ENCODE data around the gene TERB1. TPM values are rescaled to one million over a fixed set of nuclear protein-coding genes. Genes with fewer than 3 reads are reported as not detected.

TERB1 gene
- total RNA-seq, 2 experiments from 2014 or later = 0.15 TPM; not detected in 1

DNA sequence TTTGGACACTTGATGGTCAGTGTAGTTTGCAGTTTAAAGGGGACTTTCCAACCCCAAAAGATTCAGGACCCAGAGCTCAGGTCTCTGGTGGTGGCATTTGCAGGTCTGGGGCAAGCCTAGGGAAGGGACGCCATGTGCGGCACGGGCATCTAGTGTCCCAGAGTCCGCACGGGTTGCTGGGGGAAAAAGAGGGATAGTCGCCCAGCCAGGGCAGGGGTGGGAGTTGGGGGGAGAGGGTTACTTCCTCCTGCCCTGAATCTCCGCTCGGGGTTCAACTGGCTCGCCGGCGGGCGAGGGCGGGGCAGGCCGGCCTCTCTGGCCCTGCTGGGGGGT lies 42.6 kb upstream of the TERB1 start:
- DNase-seq = no peak
- Mint-ChIP-seq H3K36me3 (ENCODE audit: low read depth) (no peaks in the 10 kb centered on the region), H3K9me3 (no peaks in the 10 kb centered on the region), H3K4me3 (no peak overlapping the region), H3K27ac (no peak overlapping the region), H3K4me1 (peaks cover 20% of the 10 kb centered on the region), H3K27me3 (peaks cover 46% of the 10 kb centered on the region)
- CTCF ChIA-PET = interaction anchor here (1.4 to 3.7 kb wide), 2 partner anchors 13 to 85 kb away, joined by 4 to 28 read pairs; partner anchors contain the start of gene NAE1
- POLR2A ChIA-PET = interaction anchor here (3.1 kb wide), 1 partner anchor 13 kb away, joined by 17 read pairs; the partner anchor contains the start of gene NAE1

DNA sequence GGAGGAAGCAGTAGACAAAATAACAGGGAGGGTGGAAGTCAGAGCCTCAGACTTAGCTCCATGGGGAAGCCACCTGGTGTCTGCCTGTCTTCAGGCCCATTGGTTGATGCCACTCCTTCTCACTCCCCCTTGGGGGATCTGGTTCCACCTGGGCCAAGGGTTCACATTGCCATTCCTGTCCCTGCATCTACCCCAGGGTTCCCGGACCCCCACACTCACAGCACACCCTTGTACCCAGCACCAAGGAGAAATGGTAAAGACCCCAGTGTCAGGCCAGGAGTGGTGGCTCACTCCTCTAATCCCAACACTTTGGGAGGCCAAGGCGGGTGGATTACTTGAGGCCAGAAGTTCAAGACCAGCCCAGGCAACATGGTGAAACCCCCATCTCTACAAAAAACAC lies 41.8 kb upstream of the TERB1 start:
- ChIA-PET CTCF (interaction anchor here (1.4 to 3.7 kb wide), 3 partner anchors 12 to 86 kb away, joined by 4 to 28 read pairs (median 11); partner anchors contain the start of gene NAE1), POLR2A (interaction anchor here (3.1 kb wide), 1 partner anchor 13 kb away, joined by 17 read pairs; the partner anchor contains the start of gene NAE1)
- H3K4me1 Mint-ChIP-seq = peaks cover 17% of the 10 kb centered on the region
- H3K36me3 Mint-ChIP-seq (ENCODE audit: low read depth) = no peaks in the 10 kb centered on the region
- no peak for DNase-seq
- no peaks in the 10 kb centered on the region for H3K9me3 Mint-ChIP-seq
- peaks cover 54% of the 10 kb centered on the region for H3K27me3 Mint-ChIP-seq
- no peak overlapping the region for H3K4me3 Mint-ChIP-seq
- no peak overlapping the region for H3K27ac Mint-ChIP-seq

DNA sequence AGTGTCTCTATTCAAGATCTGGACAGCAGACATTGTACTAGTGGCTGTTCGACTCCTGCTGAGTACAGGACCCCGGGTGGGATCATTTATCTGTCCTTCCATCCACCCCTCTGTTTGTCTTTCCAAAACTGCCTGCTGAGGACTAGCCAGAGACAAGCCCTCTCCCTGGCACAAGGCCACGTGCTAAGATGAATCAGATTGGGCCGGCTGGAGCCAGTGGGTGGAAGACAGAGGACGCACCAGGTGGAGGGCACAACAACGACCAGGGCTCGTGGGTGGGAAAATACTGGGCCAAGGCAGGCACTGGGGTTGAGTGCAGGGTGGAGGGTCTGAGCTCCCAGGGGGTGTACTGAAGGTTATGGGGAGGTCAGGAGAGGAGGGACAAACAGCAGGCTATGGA lies 41.4 kb upstream of the TERB1 start:
- ChIA-PET POLR2A (interaction anchor here (3.1 kb wide), 1 partner anchor 12 kb away, joined by 17 read pairs; the partner anchor contains the start of gene NAE1), CTCF (interaction anchor here (1.4 to 3.7 kb wide), 3 partner anchors 12 to 86 kb away, joined by 4 to 28 read pairs (median 11); partner anchors contain the start of gene NAE1)
- H3K36me3 Mint-ChIP-seq (ENCODE audit: low read depth) = no peaks in the 10 kb centered on the region
- H3K4me1 Mint-ChIP-seq = peaks cover 13% of the 10 kb centered on the region
- H3K4me3 Mint-ChIP-seq = no peak overlapping the region
- DNase-seq = no peak
- H3K9me3 Mint-ChIP-seq = no peaks in the 10 kb centered on the region
- no peak overlapping the region for H3K27ac Mint-ChIP-seq
- H3K27me3 Mint-ChIP-seq = peaks cover 56% of the 10 kb centered on the region

DNA sequence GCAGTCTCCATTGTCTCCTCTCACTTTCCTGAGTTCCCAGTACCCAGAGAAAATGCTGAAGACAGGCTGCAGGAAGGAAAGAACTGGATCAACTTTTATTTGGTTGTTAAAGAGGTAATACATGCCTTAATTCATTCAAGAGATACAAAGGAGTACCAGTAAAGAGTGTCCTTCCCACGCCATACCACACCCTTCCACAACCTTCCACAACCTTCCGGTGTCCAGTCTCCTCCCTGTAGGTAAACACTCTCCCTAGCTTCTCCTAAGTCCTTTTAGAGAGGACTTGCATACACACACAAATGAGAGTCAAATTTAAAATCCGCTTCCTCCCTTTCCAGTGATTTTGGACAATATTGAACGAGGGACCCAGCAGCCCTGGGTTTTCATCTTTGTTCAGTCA lies 40.0 kb upstream of the TERB1 start:
- Mint-ChIP-seq H3K27ac (no peak overlapping the region), H3K4me1 (peaks cover 6% of the 10 kb centered on the region), H3K4me3 (no peak overlapping the region), H3K36me3 (ENCODE audit: low read depth) (no peaks in the 10 kb centered on the region), H3K9me3 (no peaks in the 10 kb centered on the region), H3K27me3 (peaks cover 52% of the 10 kb centered on the region)
- POLR2A ChIA-PET = interaction anchor here (3.1 kb wide), 1 partner anchor 11 kb away, joined by 17 read pairs; the partner anchor contains the start of gene NAE1
- CTCF ChIA-PET = interaction anchor here (2.4 to 3.7 kb wide), 2 partner anchors 10 to 27 kb away, joined by 11 to 28 read pairs; partner anchors contain the start of gene NAE1
- DNase-seq = no peak

DNA sequence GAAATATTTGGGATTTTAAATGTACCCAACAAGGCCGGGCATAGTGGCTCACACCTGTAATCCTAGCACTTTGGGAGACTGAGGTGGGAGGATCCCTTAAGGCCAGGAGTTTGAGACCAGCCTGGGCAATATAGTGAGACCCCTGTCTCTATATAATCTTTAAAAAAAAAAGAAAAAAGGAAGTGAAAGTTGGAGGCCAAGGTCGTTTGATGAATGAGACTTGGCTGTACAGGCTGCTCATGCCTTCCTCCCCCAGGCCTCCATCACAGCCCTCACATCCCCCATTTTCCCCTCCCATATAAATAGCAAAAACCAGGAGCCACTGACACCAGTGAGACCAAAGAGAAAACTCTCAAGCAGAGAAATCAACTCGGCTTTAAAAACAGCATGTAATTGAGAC lies 39.5 kb upstream of the TERB1 start:
- Mint-ChIP-seq H3K27me3 (peaks cover 48% of the 10 kb centered on the region), H3K4me3 (no peak overlapping the region)
- CTCF ChIA-PET = interaction anchor here (3.7 kb wide), 1 partner anchor 10 kb away, joined by 28 read pairs; the partner anchor contains the start of gene NAE1

DNA sequence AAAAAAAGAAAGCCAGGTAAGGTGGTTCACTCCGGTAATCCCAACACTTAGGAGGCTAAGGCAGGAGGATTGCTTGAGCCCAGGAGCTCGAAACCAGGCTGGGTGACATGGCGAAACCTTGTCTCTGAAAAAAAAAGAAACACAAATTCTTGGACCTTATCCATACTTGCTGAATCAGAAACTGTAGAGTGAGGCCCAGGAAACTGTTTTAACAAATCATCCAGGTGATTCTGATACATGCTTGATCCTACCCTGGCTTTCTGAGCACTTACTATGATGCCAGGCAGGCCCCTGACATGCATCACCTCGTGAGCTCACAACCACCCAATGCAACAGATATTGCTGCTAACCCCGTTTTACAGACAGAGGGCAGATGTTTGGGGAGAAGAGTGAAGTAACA lies 33.4 kb upstream of the TERB1 start:
- Mint-ChIP-seq H3K4me3 (no peak overlapping the region), H3K27ac (no peak overlapping the region), H3K9me3 (no peaks in the 10 kb centered on the region), H3K36me3 (ENCODE audit: low read depth) (no peaks in the 10 kb centered on the region), H3K27me3 (peaks cover 16% of the 10 kb centered on the region), H3K4me1 (peaks cover 12% of the 10 kb centered on the region)
- no peak for DNase-seq
- CTCF ChIA-PET = interaction anchor here (1.2 to 2.2 kb wide), 3 partner anchors 26 to 38 kb away, joined by 5 to 11 read pairs (median 6); no protein-coding TSS in a partner anchor
- POLR2A ChIA-PET = no interaction called here

More for the DNA sequence above, 39.5 kb upstream of the TERB1 start:
- Mint-ChIP-seq H3K9me3 (no peaks in the 10 kb centered on the region), H3K36me3 (ENCODE audit: low read depth) (no peaks in the 10 kb centered on the region), H3K27ac (no peak overlapping the region), H3K4me1 (peaks cover 6% of the 10 kb centered on the region)
- POLR2A ChIA-PET = no interaction called here
- DNase-seq = no peak

DNA sequence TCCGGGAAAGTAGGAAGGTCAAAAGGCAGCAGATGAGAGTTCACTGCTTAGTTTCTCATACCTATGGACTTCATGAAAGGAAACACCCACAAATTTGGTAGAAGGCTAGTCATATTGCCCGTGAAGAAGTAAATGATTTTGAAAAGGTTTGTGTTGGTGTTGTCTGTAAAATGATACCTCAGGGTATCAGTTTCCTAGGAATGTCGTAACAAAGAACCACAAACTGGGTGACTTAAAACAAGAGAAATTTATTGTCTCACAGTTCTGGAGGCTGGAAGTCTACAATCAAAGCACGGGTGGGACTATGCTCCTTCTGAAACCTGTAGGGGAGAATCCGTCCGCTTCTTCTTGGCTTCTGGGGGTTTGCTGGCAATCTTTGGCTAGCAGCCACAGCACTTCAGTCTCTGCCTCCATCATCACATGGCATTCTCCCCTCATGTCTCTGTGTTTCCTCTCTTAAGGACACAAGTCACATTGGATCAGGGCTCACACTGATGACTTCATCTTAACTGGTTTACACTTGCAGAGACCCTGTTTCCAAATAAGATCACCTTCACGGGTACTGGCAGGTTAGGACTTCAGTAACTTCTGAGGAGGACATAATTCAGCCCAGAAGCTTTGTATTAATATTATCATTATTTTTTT lies 31.4 kb upstream of the TERB1 start:
- Mint-ChIP-seq H3K9me3 (no peaks in the 10 kb centered on the region), H3K27ac (no peak overlapping the region), H3K36me3 (ENCODE audit: low read depth) (peaks cover 13% of the 10 kb centered on the region), H3K4me1 (peaks cover 30% of the 10 kb centered on the region), H3K27me3 (no peaks in the 10 kb centered on the region), H3K4me3 (no peak overlapping the region)
- POLR2A ChIA-PET = interaction anchor here (0.5 to 4.7 kb wide), 2 partner anchors 21 to 41 kb away, joined by 3 to 37 read pairs; no protein-coding TSS in a partner anchor
- DNase-seq = no peak
- CTCF ChIA-PET = interaction anchor here (1.3 to 5.2 kb wide), 4 partner anchors 10 to 40 kb away, joined by 3 to 125 read pairs (median 34); no protein-coding TSS in a partner anchor

DNA sequence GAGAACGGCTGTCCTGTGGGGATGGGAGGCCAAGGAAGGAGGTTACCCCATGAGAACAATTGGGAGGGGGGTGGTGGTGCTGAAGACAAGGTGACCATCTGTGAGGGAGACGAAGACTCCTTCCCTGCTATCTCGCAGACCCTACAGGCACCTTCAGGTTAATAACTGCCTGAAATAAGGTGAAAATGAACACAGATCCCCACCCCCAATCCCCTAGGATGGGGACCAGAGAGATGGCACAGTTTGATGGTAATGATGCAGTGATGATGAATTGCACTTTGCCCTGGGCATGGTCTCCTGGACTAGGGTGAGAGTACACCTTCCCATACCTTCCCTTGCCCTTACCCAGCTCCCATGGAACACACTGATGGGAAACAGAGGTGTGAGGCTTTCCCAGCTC lies 30.8 kb upstream of the TERB1 start:
- no peaks in the 10 kb centered on the region for H3K27me3 Mint-ChIP-seq
- ChIA-PET CTCF (interaction anchor here (2.1 to 5.2 kb wide), 5 partner anchors 16 to 43 kb away, joined by 19 to 125 read pairs (median 38); no protein-coding TSS in a partner anchor), POLR2A (interaction anchor here (2.0 to 4.7 kb wide), 2 partner anchors 42 to 50 kb away, joined by 4 to 37 read pairs; no protein-coding TSS in a partner anchor)
- no peak overlapping the region for H3K4me3 Mint-ChIP-seq
- H3K9me3 Mint-ChIP-seq = no peaks in the 10 kb centered on the region
- no peak for DNase-seq
- peaks cover 16% of the 10 kb centered on the region for H3K36me3 Mint-ChIP-seq (ENCODE audit: low read depth)
- peaks cover 33% of the 10 kb centered on the region for H3K4me1 Mint-ChIP-seq
- no peak overlapping the region for H3K27ac Mint-ChIP-seq

DNA sequence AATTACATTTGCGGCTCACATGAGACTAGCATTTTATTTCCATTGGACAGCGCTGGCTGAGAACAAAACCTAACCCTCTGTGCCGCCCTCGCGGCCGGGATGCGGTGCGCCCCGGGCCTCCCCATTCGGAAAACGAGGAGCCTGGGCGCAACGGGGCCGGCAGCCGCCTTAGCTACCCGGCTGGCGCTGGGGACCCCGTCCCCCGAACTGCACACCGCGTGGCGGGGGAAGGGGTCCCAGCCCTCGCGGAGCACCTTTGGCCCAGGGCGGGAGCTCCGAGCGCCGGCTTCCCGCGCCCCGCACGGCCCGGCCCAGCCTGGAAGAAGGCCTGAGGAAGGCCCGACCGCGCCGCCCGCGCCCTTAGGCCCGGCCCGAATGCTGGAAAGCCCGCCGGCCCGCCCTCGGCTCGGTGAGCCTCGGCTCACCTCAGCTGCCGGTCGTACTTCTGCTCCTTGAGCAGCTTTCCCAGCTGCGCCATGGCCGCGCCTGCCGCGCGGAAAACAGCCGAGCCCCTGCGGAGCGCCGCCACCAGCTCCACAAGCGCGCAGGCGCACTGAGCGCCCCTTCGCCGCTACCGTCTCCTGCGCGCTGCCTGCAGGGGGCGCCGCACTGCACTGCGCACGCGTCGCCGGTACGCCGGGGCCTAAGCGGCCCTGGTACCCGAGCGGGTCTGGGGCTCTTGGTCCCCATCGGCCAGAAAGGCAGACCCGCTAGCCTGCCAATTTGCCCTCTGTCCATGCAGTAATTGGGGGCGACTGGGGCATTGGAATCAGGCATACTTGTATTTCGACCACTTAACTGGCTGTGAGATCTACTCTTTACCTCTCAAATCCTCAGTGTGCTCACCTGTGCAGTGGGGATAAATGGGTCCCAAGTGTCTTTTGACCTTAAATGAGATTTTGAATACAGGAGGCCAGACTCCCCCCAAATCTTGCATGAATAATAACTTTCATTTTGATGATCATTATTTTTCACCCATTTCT lies 29.3 kb upstream of the TERB1 start, which contains the start of gene NAE1:
NAE1 (minus strand) TSS at position 555 of the 983 bp plus-strand sequence; CDS start at position 478, 77 bp downstream.
- H3K36me3 Mint-ChIP-seq (ENCODE audit: low read depth) = peaks cover 25% of the 10 kb centered on the region
- DNase-seq = peak; percentile 90
- H3K27ac Mint-ChIP-seq = peak within 1 kb of the TSS; percentile 63
- peak within 1 kb of the TSS; percentile 73 for H3K4me3 Mint-ChIP-seq
- ChIA-PET CTCF (interaction anchor here (0.6 to 5.2 kb wide), 70 partner anchors 8 to 432 kb away, joined by 3 to 125 read pairs (median 5); partner anchors contain the start of genes CA7, CIAO2B, CKLF and DYNC1LI2), POLR2A (interaction anchor here (0.6 to 4.7 kb wide), 23 partner anchors 12 to 310 kb away, joined by 3 to 37 read pairs (median 3); partner anchors contain the start of genes CA7, CKLF, DYNC1LI2 and PDP2)
- H3K27me3 Mint-ChIP-seq = no peaks in the 10 kb centered on the region
- H3K4me1 Mint-ChIP-seq = peaks cover 41% of the 10 kb centered on the region
- no peaks in the 10 kb centered on the region for H3K9me3 Mint-ChIP-seq

DNA sequence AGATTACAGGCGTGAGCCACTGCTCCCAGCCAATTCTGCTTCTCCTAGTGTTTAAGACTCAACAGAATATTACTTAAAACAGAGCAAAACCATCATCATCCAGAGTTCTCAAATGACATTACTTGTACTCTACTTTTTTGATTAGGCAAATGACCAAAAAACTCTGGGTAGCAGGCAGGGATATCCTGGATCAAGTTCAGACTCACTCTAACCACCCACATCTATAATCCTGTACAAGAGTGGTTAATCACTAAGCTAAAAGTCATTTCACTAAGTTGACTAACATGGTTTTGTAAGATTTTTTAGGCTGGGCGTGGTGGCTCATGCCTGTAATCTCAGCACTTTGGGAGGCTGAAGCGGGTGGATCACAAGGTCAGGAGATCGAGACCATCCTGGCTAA lies 22.6 kb upstream of the TERB1 start:
- Mint-ChIP-seq H3K27ac (no peak overlapping the region), H3K4me3 (no peak overlapping the region), H3K9me3 (no peaks in the 10 kb centered on the region), H3K27me3 (no peaks in the 10 kb centered on the region), H3K4me1 (peaks cover 23% of the 10 kb centered on the region), H3K36me3 (ENCODE audit: low read depth) (peaks cover 62% of the 10 kb centered on the region)
- no peak for DNase-seq
- CTCF ChIA-PET = interaction anchor here (1.6 to 4.8 kb wide), 3 partner anchors 12 to 49 kb away, joined by 3 to 32 read pairs (median 6); no protein-coding TSS in a partner anchor
- POLR2A ChIA-PET = no interaction called here

DNA sequence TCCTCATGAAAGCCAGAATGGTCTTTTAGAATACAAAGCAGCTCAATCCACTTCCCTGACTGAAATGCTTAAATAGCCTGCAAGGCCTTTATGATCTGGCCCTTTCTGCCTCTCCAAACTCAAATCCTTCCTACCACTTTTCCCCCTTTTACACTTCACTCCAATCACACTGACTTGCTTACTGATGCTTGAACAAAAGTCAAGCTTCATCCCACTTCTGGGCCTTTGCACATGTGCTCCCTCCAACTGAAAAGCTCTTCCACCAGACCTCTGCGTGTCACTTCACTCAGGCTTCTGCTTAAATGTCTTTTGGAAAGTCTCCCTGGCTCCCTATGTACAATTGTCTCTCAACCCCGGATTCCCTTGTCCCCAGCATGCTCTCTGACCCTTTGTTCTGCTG lies 13.3 kb upstream of the TERB1 start:
- peaks cover 70% of the 10 kb centered on the region for H3K36me3 Mint-ChIP-seq (ENCODE audit: low read depth)
- no peaks in the 10 kb centered on the region for H3K4me1 Mint-ChIP-seq
- H3K9me3 Mint-ChIP-seq = no peaks in the 10 kb centered on the region
- CTCF ChIA-PET = interaction anchor here (4.0 kb wide), 1 partner anchor 16 kb away, joined by 38 read pairs; the partner anchor contains the start of gene NAE1
- no peak overlapping the region for H3K4me3 Mint-ChIP-seq
- no peak overlapping the region for H3K27ac Mint-ChIP-seq
- H3K27me3 Mint-ChIP-seq = no peaks in the 10 kb centered on the region
- DNase-seq = no peak
- POLR2A ChIA-PET = interaction anchor here (1.1 kb wide), 1 partner anchor 16 kb away, joined by 3 read pairs; the partner anchor contains the start of gene NAE1

DNA sequence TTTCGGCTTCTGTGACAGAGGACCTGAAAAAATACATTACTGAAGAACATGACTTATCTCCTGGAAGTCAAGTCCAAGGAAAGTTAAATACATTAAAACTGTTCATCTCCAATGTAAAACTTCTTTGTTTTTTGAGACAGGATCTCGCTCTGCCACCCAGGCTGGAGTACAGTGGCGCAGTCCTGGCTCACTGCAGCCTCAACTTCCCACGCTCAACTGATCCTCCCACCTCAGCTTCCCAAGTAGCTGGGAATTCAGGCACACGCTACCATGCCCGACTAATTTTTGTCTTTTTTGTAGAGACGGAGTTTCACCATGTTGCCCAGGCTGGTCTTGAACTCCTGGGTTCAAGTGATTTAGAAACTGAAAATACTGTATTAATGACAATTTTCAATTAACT lies 9.7 kb upstream of the TERB1 start:
- ChIA-PET CTCF (interaction anchor here (3.3 kb wide), 1 partner anchor 19 kb away, joined by 20 read pairs; the partner anchor contains the start of gene NAE1), POLR2A (no interaction called here)
- no peak overlapping the region for H3K27ac Mint-ChIP-seq
- H3K9me3 Mint-ChIP-seq = no peaks in the 10 kb centered on the region
- peaks cover 59% of the 10 kb centered on the region for H3K36me3 Mint-ChIP-seq (ENCODE audit: low read depth)
- H3K27me3 Mint-ChIP-seq = no peaks in the 10 kb centered on the region
- H3K4me3 Mint-ChIP-seq = no peak overlapping the region
- no peaks in the 10 kb centered on the region for H3K4me1 Mint-ChIP-seq
- DNase-seq = no peak
